DOHH2 (cell line): ENCODE results near the gene TMEM229A.

ENCODE experiments used
- H3F3A ChIP-seq: fragments of 200-600 bp; sonication (generic), shearing (Covaris generic); 2 replicates; pipeline ENCODE4 v1.6.0; 2016; ENCODE audit warnings: antibody characterized with exemption, mild to moderate bottlenecking; ENCODE audit not compliant: control insufficient read depth, insufficient read depth
- H3K27ac ChIP-seq: fragments of 200-600 bp; sonication (generic); 2 replicates; pipeline ENCODE4 v1.5.1; 2014; ENCODE audit warnings: low read depth, mild to moderate bottlenecking, low read length, moderate library complexity
- H3K27me3 ChIP-seq: fragments of 200-600 bp; sonication (generic); 2 replicates; pipeline ENCODE4 v1.6.1; 2014; ENCODE audit warnings: mild to moderate bottlenecking, low read length, mixed read lengths; ENCODE audit not compliant: control insufficient read depth
- H3K36me3 ChIP-seq: fragments of 200-600 bp; sonication (generic); 2 replicates; pipeline ENCODE4 v1.6.1; 2014; ENCODE audit warnings: mild to moderate bottlenecking, low read length, moderate library complexity, mixed read lengths; ENCODE audit not compliant: control insufficient read depth
- H3K4me1 ChIP-seq: fragments of 200-600 bp; sonication (generic); 2 replicates; pipeline ENCODE4 v1.6.1; 2014; ENCODE audit warnings: mild to moderate bottlenecking, low read length, mixed read lengths; ENCODE audit not compliant: control insufficient read depth
- H3K4me2 ChIP-seq: fragments of 200-600 bp; sonication (generic); 2 replicates; pipeline ENCODE4 v1.6.0; 2014; ENCODE audit warnings: mild to moderate bottlenecking, low read length, moderate library complexity
- H3K4me3 ChIP-seq: fragments of 200-600 bp; sonication (generic); 2 replicates; pipeline ENCODE4 v1.5.1; 2014; ENCODE audit warnings: mild to moderate bottlenecking, low read length, mixed read lengths
- H3K79me2 ChIP-seq: fragments of 200-600 bp; sonication (generic); 2 replicates; pipeline ENCODE4 v1.6.1; 2014; ENCODE audit warnings: mild to moderate bottlenecking, low read length, mixed read lengths; ENCODE audit not compliant: control insufficient read depth
- H3K9me2 ChIP-seq: fragments of 200-600 bp; sonication (generic); replicated peaks from 2 replicates; pipeline ENCODE4 v1.6.1; 2014; ENCODE audit warnings: mild to moderate bottlenecking, low read length, mixed read lengths; ENCODE audit not compliant: control insufficient read depth
- H3K9me3 ChIP-seq: fragments of 200-600 bp; sonication (generic); 2 replicates; pipeline ENCODE4 v1.6.1; 2014; ENCODE audit warnings: antibody characterized with exemption, low read length, mixed read lengths; ENCODE audit not compliant: control insufficient read depth, insufficient read depth
- H4K20me1 ChIP-seq: fragments of 200-600 bp; sonication (generic); 2 replicates; pipeline ENCODE4 v1.6.0; 2014; ENCODE audit warnings: low read depth, mild to moderate bottlenecking, antibody characterized with exemption, low read length, moderate library complexity; ENCODE audit not compliant: control insufficient read depth, insufficient read depth
- EZH2phosphoT487 ChIP-seq: fragments of 200-600 bp; sonication (generic); IDR thresholded peaks from 2 replicates; pipeline ENCODE4 v1.6.1; 2017; ENCODE audit warnings: borderline replicate concordance, mild to moderate bottlenecking, antibody characterized with exemption, low read length, moderate library complexity, mixed read lengths
- TF ChIP-seq, protein P1 (sequence below): fragments of 200-600 bp; sonication (generic); IDR thresholded peaks from one replicate; pipeline ENCODE4 v1.5.1; 2014; ENCODE audit warnings: antibody characterized with exemption, mild to moderate bottlenecking, low read depth, low read length; ENCODE audit not compliant: poor library complexity, severe bottlenecking

Gene TMEM229A

DNA sequence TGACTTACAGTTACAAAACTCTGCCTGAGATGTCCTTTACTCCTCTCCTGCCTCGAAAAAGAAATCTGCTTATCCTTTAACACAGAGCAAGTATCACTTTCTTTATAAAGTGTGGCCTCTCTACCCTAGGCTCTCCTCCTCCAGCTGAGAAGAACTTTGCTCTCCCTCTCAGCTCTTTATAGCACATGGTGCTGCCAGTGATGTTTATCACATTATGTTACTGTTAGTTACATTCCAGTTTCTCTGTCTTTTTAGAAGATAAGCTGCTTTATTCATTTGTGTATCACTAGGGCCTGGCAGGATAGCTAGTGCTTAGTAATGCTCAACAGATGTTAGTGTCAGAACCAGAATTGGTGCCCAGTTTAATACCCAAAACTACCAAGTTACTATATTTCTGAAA, 41.1 kb upstream of the TMEM229A start:
- TF ChIP-seq EZH2phosphoT487 = no peak
- TF ChIP-seq, protein P1, sequence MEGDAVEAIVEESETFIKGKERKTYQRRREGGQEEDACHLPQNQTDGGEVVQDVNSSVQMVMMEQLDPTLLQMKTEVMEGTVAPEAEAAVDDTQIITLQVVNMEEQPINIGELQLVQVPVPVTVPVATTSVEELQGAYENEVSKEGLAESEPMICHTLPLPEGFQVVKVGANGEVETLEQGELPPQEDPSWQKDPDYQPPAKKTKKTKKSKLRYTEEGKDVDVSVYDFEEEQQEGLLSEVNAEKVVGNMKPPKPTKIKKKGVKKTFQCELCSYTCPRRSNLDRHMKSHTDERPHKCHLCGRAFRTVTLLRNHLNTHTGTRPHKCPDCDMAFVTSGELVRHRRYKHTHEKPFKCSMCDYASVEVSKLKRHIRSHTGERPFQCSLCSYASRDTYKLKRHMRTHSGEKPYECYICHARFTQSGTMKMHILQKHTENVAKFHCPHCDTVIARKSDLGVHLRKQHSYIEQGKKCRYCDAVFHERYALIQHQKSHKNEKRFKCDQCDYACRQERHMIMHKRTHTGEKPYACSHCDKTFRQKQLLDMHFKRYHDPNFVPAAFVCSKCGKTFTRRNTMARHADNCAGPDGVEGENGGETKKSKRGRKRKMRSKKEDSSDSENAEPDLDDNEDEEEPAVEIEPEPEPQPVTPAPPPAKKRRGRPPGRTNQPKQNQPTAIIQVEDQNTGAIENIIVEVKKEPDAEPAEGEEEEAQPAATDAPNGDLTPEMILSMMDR = no peak
- no peak overlapping the region for H3K4me2 ChIP-seq
- no peak overlapping the region for H3K27ac ChIP-seq
- H3K27me3 ChIP-seq = no peaks in the 10 kb centered on the region
- no peaks in the 10 kb centered on the region for H4K20me1 ChIP-seq
- no peaks in the 10 kb centered on the region for H3K36me3 ChIP-seq
- no peaks in the 10 kb centered on the region for H3K79me2 ChIP-seq
- no peaks in the 10 kb centered on the region for H3K9me3 ChIP-seq
- no peak overlapping the region for H3K4me3 ChIP-seq
- H3F3A ChIP-seq = no peaks in the 10 kb centered on the region
- no peaks in the 10 kb centered on the region for H3K9me2 ChIP-seq
- no peaks in the 10 kb centered on the region for H3K4me1 ChIP-seq

DNA sequence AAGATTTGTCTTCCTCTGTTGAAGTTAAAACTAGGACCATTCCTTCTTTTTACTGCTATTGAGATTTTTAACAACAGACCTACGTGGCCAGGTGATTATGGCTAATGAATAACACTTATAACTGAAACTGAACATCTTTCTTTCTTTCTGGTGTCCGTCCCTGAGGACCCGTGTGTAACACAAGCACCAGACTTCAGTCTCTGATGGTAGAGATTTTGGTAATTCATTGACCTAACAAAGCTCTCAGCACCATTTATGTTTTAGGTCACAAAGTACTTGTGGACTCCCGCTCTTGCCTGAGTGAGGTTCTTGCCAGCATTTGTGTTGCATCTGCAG, 40.4 kb upstream of the TMEM229A start:
- Histone ChIP-seq H3K36me3 (no peaks in the 10 kb centered on the region), H3K4me1 (no peaks in the 10 kb centered on the region), H3K9me3 (no peaks in the 10 kb centered on the region), H3K4me3 (no peak overlapping the region), H3K27me3 (no peaks in the 10 kb centered on the region), H3K27ac (no peak overlapping the region), H3F3A (no peaks in the 10 kb centered on the region), H3K4me2 (no peak overlapping the region), H3K79me2 (no peaks in the 10 kb centered on the region), H3K9me2 (no peaks in the 10 kb centered on the region), H4K20me1 (no peaks in the 10 kb centered on the region)
- TF ChIP-seq, protein P1 = no peak
- no peak for TF ChIP-seq EZH2phosphoT487

DNA sequence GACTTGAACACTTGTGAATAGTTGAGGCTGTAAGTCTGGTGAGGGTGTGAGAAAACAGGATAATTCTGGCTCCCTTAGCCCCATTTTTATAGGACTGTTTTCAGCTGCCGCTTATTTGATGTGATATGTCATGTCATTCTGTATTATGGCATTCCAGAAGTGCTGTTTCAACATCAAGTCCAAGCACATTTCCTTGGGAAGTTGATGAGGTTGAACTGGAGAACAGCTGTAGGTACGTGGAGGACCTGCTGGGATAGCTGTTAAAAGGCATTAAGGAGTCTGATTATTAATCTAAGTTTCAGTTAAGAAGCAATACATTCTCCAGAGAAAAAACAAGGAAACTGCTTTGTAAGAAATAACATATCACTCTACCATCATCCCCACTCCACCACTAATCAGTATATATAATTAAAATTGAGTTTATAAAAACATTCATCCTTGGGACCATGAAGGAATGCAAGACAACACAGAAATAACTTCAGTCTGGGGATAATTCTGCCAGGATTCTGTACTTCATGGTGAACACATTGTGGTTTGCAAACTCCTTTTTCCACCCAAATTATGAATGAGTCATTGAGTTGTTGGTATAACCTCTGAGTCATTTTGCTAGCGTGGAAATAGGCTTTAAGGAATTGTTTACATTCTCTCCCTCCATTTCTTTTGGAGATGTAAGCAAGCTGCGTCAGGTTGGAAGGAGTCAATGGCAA, 39.9 kb upstream of the TMEM229A start:
- Histone ChIP-seq H3K79me2 (no peaks in the 10 kb centered on the region), H4K20me1 (no peaks in the 10 kb centered on the region), H3K9me2 (no peaks in the 10 kb centered on the region), H3K36me3 (no peaks in the 10 kb centered on the region), H3K27me3 (no peaks in the 10 kb centered on the region), H3K4me2 (no peak overlapping the region), H3F3A (no peaks in the 10 kb centered on the region), H3K4me1 (no peaks in the 10 kb centered on the region), H3K27ac (no peak overlapping the region), H3K4me3 (no peak overlapping the region), H3K9me3 (no peaks in the 10 kb centered on the region)
- TF ChIP-seq, protein P1 = no peak
- TF ChIP-seq EZH2phosphoT487 = no peak
